Fibroblast of lung (primary cell): Measurements from ENCODE around the gene TMBIM6. TPM values are rescaled to one million over a fixed set of nuclear protein-coding genes. Genes with fewer than 3 reads are reported as not detected.

Experiments
- DNase-seq, 2 donors: peaks; one replicate each; pipeline versions ENCODE4 v3.0.0 to v3.0.0-alpha.2; 2010; ENCODE audit warnings: low read depth in 2 of 2
- H2AFZ ChIP-seq: 2 replicates; pipeline ENCODE4 v1.5.1; 2012; ENCODE audit warnings: low read length, control low read depth, inconsistent platforms
- H3K27ac ChIP-seq: 2 replicates; pipeline ENCODE4 v1.5.1; 2011; ENCODE audit warnings: low read length, control low read depth; ENCODE audit not compliant: insufficient read depth
- H3K27me3 ChIP-seq: 2 replicates; pipeline ENCODE4 v1.5.1; 2011; ENCODE audit warnings: mild to moderate bottlenecking, low read length; ENCODE audit not compliant: control insufficient read depth, insufficient read depth
- H3K36me3 ChIP-seq: 2 replicates; pipeline ENCODE4 v1.5.1; 2011; ENCODE audit warnings: low read length; ENCODE audit not compliant: control insufficient read depth, insufficient read depth
- H3K4me1 ChIP-seq: 2 replicates; pipeline ENCODE4 v1.5.1; 2011; ENCODE audit warnings: low read length; ENCODE audit not compliant: control insufficient read depth, insufficient read depth; ENCODE audit errors: extremely low read depth
- H3K4me2 ChIP-seq: 2 replicates; pipeline ENCODE4 v1.5.1; 2011; ENCODE audit warnings: low read length, control low read depth; ENCODE audit not compliant: insufficient read depth; ENCODE audit errors: extremely low read depth
- H3K4me3 ChIP-seq, 4 experiments: fragments of 200-600 bp in 1 of 4; sonication (generic) in 1 of 4; replicated peaks in 1 of 4; 2 replicates each; pipeline ENCODE4 v1.5.1; 2011 to 2016; ENCODE audit warnings: low read length in 4 of 4, low read depth in 3 of 4, mild to moderate bottlenecking in 3 of 4, control low read depth in 2 of 4, inconsistent platforms in 1 of 4, mixed read lengths in 1 of 4; ENCODE audit not compliant: insufficient read depth in 1 of 4; ENCODE audit errors: control extremely low read depth in 1 of 4
- H3K79me2 ChIP-seq: 2 replicates; pipeline ENCODE4 v1.5.1; 2012; ENCODE audit warnings: mild to moderate bottlenecking, low read length, inconsistent platforms; ENCODE audit not compliant: control insufficient read depth, insufficient read depth
- H3K9ac ChIP-seq: 2 replicates; pipeline ENCODE4 v1.5.1; 2011; ENCODE audit warnings: mild to moderate bottlenecking, low read length, control low read depth; ENCODE audit not compliant: insufficient read depth
- H3K9me3 ChIP-seq: 2 replicates; pipeline ENCODE4 v1.5.1; 2012; ENCODE audit warnings: low read depth, low read length; ENCODE audit not compliant: control insufficient read depth, insufficient read depth
- H4K20me1 ChIP-seq: 2 replicates; pipeline ENCODE4 v1.5.1; 2011; ENCODE audit warnings: low read length; ENCODE audit not compliant: control insufficient read depth, insufficient read depth; ENCODE audit errors: extremely low read depth
- EZH2 ChIP-seq: IDR thresholded peaks from 2 replicates; pipeline ENCODE4 v1.5.1; 2012; ENCODE audit warnings: low read length, control low read depth, mild to moderate bottlenecking; ENCODE audit errors: missing control alignments
- polyA plus RNA-seq, 2 donors: library from polyadenylated mRNA; depleted of rRNA in 1 of 2; stranded (reverse) in 1 of 2; unstranded in 1 of 2; fragments of >200 nt; gene quantifications; 2 replicates each; pipeline ENCODE4 v1.2.1, GENCODE V29; 2011 to 2012; ENCODE audit warnings: missing spikeins in 1 of 2
- total RNA-seq: library from RNA; depleted of rRNA; stranded (reverse); fragments of >200 nt; gene quantifications from 2 replicates; pipeline ENCODE4 v1.2.1, GENCODE V29; 2014
- TF ChIP-seq, protein P1 (sequence below), 2 donors: IDR thresholded peaks in 1 of 2; conservative IDR thresholded peaks in 1 of 2; 1 replicate in 1 of 2; 2 replicates in 1 of 2; pipeline ENCODE4 v1.5.1; 2011 to 2012; ENCODE audit warnings: low read length in 2 of 2, control low read depth in 1 of 2, inconsistent platforms in 1 of 2, low read depth in 1 of 2, mild to moderate bottlenecking in 1 of 2

TMBIM6 gene
- total and polyA plus RNA-seq, 2 donors (not counting 1 experiment from before 2014, with no cell fraction given): 432 to 879 TPM

DNA sequence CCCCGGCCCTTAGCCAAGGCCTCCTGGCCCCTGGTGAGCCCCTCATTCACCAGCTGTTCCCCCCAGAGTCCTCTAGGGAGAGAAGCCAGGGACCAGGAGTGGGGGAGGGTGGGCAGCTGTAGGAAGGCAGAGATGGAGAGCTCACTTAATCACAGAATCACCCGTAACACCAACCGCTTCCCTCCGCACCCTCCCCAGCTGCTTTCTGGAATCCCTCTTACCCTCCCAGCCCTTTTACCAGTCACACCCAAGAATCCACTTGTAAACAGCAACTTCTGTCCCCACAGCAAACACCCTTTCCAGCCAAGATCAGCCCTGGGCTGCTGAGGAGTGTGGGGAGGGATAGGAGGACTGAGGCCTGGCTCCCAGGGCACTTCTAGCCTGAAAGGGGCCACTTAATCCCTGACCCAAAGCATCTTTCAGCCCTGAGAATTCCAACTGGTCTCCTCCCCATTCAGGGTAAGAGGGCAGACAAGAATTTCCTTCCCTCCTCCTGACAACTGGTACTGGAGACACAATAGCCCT is 68.1 kb downstream of the TMBIM6 start:
- no peak overlapping the region for H3K27ac ChIP-seq
- H3K27me3 ChIP-seq: no peaks in the 10 kb centered on the region
- H3K79me2 ChIP-seq: peaks cover 10% of the 10 kb centered on the region
- H3K9me3 ChIP-seq: no peaks in the 10 kb centered on the region
- H3K36me3 ChIP-seq: peaks cover 10% of the 10 kb centered on the region
- H3K4me2 ChIP-seq: no peak overlapping the region
- H2AFZ ChIP-seq: no peak overlapping the region
- TF ChIP-seq, protein P1, sequence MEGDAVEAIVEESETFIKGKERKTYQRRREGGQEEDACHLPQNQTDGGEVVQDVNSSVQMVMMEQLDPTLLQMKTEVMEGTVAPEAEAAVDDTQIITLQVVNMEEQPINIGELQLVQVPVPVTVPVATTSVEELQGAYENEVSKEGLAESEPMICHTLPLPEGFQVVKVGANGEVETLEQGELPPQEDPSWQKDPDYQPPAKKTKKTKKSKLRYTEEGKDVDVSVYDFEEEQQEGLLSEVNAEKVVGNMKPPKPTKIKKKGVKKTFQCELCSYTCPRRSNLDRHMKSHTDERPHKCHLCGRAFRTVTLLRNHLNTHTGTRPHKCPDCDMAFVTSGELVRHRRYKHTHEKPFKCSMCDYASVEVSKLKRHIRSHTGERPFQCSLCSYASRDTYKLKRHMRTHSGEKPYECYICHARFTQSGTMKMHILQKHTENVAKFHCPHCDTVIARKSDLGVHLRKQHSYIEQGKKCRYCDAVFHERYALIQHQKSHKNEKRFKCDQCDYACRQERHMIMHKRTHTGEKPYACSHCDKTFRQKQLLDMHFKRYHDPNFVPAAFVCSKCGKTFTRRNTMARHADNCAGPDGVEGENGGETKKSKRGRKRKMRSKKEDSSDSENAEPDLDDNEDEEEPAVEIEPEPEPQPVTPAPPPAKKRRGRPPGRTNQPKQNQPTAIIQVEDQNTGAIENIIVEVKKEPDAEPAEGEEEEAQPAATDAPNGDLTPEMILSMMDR (conservative IDR thresholded peaks at IDR 0.05 in 1 of 2, IDR thresholded peaks at IDR 0.05 in 1 of 2; ENCODE audit: low read depth in 1 of 2, low read length in 2 of 2): no peak
- TF ChIP-seq EZH2: no peak
- peaks cover 10% of the 10 kb centered on the region for H3K4me1 ChIP-seq
- DNase-seq: peak; percentile 27 to 36
- H3K9ac ChIP-seq: peak overlapping the region; percentile 27
- no peaks in the 10 kb centered on the region for H4K20me1 ChIP-seq
- H3K4me3 ChIP-seq: no peak overlapping the region

- Histone ChIP-seq H3K4me2 (no peak overlapping the region), H3K4me1 (peaks cover 10% of the 10 kb centered on the region), H3K9ac (peak overlapping the region; percentile 27), H3K36me3 (peaks cover 6% of the 10 kb centered on the region), H2AFZ (no peak overlapping the region), H4K20me1 (no peaks in the 10 kb centered on the region), H3K27me3 (no peaks in the 10 kb centered on the region), H3K79me2 (peaks cover 10% of the 10 kb centered on the region), H3K27ac (no peak overlapping the region), H3K9me3 (no peaks in the 10 kb centered on the region), H3K4me3 (no peak overlapping the region)
- DNase-seq: peak in 1 of 2 donors; percentile 8
- TF ChIP-seq EZH2: no peak
- TF ChIP-seq, protein P1 (conservative IDR thresholded peaks at IDR 0.05 in 1 of 2, IDR thresholded peaks at IDR 0.05 in 1 of 2; ENCODE audit: low read depth in 1 of 2, low read length in 2 of 2): no peak
These were observed 68.6 kb downstream of the TMBIM6 start for GRCh38 chr12:49809906-49810389.

- Histone ChIP-seq H3K27me3 (no peaks in the 10 kb centered on the region), H3K9ac (no peak overlapping the region), H3K79me2 (peaks cover 13% of the 10 kb centered on the region), H2AFZ (no peak overlapping the region), H3K4me3 (no peak overlapping the region), H3K4me2 (no peak overlapping the region), H3K36me3 (peaks cover 3% of the 10 kb centered on the region), H4K20me1 (no peaks in the 10 kb centered on the region), H3K4me1 (peaks cover 10% of the 10 kb centered on the region), H3K9me3 (no peaks in the 10 kb centered on the region), H3K27ac (no peak overlapping the region)
- DNase-seq: no peak
- no peak for TF ChIP-seq EZH2
- TF ChIP-seq, protein P1 (conservative IDR thresholded peaks at IDR 0.05 in 1 of 2, IDR thresholded peaks at IDR 0.05 in 1 of 2; ENCODE audit: low read depth in 1 of 2, low read length in 2 of 2): no peak
These were observed 69.8 kb downstream of the TMBIM6 start for GRCh38 chr12:49811136-49811535.
